ENCODE measurements around the gene DPP10.
"Not testable (repeated sequence)": the region's sequence is repeated elsewhere in the genome, so short reads cannot be mapped to it uniquely, and the experiment has no call there.

The DPP10 gene

DNA sequence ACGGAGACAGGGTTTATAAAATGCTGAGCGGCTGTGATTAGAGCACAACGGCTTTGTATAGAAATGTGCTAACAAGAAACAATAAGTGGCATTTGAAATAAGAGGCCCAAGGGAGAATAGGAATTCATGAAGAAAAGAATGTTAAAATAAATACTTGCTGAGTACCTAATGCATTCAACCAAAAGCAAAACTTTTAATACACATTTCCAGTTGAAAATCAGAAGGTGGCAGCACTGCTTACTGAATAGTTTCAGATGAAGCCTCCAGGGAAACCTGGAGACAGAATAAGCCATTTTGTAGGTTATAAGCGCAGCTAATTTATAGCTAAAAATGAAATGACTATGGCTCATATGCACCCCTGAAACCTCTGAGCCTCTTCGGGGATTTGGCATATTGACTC is 286.6 kb downstream of the DPP10 start:
- no peak for DNase-seq

DNA sequence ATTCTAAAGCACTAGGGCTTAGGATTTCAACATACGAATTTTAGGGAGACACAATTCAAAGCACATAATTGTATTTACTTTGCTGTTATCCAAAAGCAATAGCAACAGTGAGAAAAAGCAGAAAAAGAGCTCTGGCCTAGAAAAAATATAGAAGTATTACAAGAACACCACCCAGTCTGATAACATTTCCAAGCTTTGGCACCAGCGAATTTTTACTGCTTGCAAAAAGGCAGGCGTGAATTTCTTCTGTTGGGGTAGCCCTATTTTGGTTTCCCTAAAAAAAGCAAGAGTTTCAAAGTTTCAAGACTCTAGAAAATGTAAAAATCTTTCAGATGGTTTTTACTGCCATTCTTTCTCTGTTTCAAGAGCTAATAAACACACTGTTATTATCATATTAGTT is 292.7 kb downstream of the DPP10 start:
- DNase-seq: no peak

DNA sequence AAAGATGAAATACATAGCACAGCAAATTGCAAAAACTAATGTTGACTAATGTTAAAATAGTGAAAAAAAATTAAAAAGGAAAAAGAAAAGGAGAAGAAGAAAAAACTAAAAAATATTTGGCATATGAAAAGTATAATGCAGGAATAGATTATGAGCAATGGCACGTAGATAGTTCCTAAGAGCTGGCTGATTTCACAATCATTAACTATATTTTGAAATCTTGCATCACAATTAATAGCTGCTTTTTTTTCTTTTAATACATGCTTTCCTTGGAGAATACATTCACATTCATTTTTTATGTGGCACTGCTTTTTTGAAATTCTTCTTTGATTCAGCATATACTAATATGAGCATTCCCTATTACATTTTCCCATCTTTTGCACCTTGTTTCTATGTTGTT is 299.8 kb downstream of the DPP10 start:
- no peak for DNase-seq

DNA sequence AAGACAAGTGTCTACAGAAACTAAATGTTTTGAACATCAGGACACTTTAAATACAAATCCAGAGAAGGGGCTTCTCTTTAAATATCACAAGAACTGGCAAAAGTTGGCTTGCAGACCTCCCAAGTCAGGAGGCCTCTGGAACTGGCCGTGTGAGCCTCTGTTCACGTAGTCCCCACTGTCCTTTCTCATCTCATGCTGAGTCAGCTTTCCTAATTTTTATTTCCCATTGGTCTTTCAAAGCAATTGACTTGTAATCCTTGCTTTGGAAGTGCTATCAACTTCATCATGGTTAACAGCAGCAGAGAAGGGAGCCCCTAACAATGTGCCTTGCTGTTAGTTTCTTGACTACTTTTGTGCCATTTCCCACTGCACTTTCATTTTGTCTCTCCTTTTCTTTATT is 303.3 kb downstream of the DPP10 start:
- DNase-seq: no peak

DNA sequence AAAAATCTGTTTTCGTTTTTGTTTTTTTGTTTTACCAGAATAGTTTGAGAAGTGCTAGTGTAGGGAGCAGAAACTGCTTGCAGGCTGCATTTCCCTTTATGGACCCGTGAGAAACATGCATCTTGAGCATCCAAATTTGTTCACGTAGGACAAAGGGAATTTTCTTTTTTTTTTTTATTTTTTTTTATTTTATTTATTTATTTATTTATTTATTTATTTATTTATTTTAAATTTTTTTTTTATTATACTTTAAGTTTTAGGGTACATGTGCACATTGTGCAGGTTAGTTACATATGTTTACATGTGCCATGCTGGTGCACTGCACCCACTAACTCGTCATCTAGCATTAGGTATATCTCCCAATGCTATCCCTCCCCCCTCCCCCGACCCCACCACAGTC is 305.7 kb downstream of the DPP10 start:
- DNase-seq: not testable (repeated sequence)

DNA sequence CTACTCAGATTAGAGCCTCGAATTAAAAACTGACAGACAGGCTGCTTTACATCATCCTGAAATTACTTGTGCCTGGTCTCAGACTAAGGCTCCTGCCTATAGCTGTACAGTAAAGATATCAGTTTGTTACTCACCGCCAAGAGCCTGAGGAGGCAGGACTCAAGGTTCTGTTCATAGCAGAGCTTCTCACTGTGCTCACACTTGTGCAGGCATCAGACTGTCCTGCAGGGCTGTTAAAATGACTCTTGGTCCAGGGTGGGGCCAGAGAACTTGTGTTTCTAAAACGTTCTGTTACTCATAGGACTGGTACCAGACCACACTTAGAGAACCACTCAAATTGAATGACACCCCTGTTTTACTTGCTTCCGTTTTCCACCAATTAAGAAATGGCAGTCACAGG is 310.0 kb downstream of the DPP10 start:
- DNase-seq: no peak

DNA sequence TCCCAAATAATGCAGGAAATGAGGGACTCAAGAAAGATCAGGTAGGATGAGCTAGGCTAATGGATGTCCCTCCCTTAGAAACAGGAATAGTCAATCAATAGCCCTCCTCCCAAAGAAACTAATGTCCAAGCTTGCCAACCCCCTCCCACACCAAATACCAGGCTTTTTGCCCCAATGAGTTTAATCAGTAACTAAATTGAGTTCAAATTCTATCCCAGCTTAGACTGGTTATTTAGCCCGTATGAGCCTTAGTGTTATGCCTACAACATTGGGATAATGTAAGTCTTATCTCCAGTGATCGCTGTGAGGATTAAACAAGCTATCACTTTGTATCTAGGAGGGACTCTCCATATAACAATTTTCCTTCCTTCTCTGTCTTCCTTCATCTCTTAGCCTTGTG is 310.7 kb downstream of the DPP10 start:
- no peak for DNase-seq

DNA sequence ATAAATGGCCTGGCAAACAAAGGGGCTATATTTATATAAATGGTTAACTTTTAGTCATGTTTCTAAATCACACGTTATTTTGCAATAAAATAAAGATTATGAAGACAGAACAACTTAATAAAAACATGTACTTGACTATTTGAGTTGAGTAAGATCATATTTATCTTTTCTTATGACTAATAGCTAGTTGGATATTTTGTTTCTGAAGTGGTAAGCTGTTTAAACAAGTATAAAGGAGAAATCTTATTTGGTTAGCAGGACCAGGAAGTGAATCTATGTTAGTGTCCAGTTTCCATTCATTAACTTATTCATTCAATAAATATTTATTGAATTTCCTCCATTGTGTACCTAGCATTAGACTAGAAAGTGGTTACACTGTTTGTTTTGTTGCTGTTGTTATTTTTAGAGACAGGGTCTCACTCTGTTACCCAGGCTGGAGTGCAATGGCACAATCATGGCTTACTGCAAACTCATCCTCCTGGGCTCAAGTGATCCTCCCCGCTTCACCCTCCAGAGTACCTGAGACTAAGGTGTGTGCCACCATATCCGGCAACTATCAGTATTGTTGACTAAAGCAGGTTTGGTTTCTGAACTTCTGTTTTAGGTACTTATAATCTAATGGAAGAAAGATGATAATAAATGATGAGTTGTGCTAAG is 312.6 kb downstream of the DPP10 start:
- DNase-seq: no peak

DNA sequence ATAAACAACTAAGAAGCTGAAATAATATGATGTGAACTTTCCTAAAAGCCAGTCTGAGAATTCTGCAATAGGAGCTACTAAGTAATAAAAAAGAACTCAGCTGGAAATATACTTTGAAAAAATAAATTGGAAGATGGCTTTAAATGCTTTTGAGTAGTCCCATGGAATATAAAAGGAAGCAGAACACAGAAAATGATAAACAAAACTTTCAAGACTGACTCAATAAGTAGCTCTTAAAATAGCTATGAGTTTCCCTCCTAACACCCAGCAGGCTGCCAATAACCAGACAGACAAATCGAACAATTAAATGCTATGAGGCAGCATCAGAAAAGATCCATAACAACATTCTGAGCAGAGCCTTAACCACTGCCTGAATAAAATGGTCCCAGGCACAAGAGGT is 319.9 kb downstream of the DPP10 start:
- DNase-seq: no peak

DNA sequence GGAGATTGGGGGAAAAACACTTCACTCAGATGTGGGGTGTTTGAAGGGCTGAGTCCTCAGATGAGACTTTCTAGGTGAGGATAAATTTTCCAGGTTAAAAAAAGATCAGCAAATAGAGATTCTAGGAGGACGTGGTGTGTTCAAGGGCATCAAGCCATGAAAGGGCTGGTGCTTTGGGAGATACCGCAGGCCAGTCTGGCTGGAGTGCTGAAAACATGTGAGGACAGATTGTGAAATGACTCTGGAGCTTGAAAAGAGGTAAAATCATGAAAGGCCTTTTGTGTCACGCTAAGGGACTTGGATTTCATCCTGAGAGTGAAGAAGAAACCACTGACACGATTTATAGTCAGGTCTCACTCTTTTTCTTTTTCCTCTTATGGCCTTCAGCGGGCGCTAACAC is 320.5 kb downstream of the DPP10 start:
- DNase-seq: no peak

DNA sequence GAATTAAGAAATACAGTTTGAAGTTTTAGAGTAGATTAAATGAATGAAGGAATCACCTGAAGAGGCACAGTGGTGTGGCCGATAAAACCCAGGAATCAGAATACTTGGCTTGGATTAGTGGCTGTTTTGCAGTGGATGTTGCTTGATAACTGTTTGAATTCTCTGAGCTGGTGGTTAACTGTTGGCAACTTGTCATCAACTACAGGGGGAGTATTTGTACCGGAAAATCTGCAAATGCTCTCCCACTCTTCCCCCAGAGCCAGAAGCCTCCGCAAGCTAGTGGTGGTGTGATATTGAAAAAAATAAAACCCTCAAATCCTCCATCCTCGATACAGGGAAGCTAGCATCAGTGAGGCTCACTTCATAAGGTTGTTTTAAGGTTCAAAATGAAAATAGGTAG is 326.7 kb downstream of the DPP10 start:
- DNase-seq: no peak

DNA sequence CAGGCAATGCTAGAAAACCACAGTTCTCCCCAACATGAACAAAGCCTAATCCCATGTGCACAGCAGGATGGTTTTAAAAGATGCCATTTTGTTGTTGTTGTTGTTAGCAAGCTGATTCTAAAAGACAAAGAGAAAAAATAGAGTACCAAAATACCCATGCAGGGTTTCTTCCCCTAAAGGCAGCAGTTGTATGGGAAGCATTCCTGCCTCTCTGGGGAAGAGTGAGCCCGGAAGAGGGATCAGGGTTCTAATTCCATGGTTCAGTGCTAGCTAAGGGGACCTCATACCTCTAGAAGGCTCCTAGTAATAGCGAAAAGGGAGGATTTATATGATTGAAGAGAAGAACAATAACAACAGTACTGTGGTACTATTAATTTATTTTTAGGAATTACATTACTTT is 327.6 kb downstream of the DPP10 start:
- DNase-seq: no peak

DNA sequence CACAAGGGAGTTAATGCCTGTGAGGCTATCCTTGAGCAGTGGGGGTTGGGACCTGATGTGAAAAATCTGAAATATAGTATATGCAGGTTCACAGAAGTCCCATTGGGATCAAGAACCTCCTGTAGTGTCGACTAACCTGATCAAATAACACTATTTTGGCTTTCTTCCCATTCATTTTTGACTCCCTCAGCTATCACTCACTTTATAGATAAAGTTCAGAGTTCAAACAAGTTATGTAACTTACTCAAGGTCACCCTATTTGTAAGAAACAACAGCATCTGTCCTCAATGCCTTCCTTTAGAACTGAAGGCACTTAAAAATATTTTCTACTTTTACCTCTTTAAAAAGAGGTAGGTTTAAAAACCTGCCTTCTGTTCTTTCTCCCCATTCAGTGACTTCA is 341.6 kb downstream of the DPP10 start:
- no peak for DNase-seq

DNA sequence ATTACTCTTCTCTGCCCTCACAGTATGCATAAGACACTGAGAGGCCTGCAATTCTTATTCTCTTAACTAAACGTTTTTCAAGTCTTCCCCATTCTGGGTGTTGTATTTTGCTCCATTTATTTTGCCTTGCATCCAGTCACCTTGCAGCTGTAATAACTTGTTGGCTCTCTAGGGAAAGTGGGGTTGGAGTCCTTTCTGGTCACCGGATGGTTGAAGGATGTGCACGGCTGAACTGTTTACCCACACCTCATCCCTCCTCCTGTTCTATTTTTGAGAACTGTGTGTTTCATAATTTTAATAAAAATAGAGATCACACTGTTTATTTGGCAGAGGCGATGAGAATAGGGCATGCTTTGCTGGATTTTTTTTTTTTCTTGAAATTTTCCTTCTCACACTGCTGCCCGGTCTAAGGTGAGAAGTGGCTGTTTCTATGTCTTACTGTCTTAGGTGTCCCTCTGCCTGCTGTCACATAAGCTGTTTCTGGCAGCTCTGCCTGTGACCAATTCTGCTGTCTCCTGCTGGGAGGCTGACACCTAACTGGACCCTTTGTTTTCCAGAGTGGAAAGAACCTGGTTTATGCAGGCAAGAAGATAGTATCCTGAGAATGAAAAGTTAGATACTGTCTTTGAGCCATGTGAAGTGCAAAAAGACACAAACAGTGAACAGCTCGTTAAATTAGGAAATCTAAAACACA is 342.6 kb downstream of the DPP10 start:
- no peak for DNase-seq

DNA sequence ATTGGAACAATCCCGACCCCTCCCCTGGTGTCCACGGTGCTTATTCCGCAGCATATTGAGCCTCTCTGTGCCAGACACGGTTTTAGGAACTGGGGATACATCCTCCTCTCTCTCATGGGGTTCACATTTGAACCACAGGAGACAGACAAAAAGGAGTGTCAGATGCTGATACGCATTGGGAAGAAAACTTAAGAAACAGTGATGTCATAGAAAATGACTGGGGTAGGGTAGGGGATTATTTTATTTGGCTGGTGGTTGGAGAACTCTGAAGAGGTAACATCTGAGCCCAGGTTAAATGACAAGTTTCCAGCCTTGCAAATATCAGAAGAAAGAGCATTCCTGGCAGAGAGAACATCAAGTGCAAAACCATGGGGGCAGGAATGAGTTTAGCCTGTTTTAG is 344.5 kb downstream of the DPP10 start:
- DNase-seq: no peak

DNA sequence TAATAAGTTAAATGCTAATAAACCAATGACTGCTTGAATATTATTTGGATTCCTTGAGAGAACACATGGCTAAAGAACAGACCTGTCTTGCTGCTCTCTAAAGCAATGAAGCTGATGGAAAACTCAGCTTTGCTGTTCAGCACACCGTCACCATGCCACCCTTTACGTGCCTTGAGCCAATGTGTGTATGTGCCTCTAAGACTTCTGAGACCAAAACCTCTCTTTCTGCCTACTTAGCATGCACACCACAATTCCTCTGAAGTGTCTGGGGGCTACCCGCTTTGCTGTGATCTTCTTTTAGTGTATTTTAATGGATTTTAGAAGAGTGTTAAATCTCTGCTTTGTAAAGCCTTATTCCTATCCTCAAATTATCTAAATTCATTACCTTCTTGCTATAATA is 345.0 kb downstream of the DPP10 start:
- no peak for DNase-seq

DNA sequence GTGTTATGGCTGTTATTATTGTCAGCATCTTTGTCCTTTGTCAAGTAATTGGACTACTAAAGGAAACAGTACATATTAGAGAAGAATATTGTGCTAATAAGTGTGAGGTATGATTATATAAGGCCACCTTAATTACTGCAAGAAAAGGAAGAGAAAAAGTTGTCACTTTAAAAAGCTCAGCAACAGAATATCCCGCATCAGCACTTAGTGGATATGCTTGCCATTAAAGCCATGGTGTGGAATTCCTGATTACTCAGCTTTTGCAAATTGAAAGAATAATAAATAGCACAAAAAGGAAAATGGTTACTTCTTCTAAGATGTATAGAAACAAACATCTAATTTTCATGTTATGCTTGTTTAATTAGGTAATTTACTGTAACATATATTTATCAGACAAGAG is 347.5 kb downstream of the DPP10 start:
- DNase-seq: no peak

DNA sequence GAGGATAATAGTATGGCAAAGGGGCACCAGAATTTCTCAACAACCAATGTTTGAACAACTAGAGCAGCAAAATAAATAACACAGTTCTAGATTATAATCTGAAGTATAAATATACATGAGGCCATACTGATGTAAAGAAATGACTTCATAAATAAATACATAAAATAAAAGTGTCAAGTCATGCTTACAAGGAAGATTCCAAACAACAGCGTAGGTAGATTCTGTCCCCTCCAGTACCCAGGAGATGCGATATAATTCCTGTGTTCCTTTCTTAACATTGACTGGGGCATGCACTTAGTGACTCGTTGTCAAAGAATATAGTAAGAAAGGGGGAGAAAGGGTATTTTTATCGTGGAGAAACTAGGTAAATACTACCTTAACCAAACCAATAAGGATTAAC is 355.1 kb downstream of the DPP10 start:
- DNase-seq: no peak

DNA sequence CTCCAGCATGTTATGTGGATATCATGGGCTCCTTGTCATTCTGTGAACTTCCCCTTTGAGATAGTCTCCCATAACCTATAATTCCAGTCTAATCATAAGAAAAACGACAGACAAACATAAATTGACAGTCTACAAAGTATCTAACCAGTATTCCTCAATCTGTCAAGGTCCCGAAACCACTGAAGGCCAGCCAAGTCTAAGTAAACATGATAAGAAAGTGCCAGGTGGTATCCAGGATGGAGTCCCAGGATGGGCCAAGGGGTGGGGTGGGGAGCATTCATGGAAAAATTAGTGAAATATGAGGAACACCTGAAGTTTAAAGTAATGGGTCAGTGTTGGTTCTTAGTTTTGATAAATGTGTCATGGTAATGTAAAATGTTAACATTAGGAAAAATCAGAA is 355.5 kb downstream of the DPP10 start:
- DNase-seq: no peak

DNA sequence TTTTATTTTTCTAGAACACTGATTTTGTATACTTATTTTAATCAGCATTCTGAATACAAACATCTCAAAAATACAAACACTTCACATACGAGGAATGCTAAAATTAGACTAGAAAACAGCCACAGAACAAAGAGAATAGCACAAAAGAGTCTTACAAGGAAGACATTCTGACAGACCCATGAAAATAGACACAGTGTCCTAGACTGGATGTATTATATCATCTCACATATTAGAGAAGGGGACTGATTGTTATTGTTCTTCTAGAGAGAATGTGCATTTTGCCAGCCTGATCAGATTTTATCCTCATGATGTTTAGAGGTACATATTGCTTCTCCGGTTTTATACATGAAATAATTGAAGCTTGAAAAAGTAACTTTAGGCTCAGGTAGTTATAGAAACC is 357.9 kb downstream of the DPP10 start:
- DNase-seq: no peak

DNA sequence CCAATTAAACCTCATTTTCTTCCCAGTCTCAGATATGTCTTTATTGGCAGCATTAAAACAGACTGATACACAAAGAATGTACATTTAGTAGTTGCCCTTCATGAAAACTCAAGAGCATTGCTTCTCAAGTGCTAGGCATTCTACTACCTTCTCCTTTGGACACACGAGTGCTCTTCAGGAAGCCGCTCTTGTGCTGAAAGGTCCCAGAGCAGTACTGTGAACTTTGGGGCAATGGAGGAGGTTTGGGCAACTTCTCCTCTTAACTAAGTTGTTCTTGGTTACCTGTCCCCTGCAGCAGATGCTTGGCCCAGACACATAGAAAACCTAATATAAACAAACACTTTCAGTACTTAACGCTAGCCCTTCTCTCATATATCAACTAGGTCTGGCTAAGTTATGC is 362.8 kb downstream of the DPP10 start:
- no peak for DNase-seq

DNA sequence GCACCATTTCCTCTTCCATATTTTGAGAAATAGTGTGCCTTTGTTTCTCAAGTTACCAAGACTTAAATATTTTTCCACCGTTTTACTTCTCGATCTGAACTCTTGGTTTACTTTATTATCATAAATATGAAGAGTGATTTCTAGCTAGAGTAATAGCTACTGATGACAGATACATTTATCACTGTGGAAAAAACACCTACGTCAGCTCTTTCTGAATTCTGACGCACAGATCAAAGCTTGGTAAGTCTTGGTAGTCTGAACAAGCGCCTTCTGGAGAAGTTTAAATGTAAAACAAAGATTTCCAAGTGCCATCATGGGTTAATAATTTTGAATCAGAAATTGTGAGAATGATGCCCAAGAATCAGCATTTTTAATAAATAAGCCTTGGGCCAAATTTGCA is 367.7 kb downstream of the DPP10 start:
- no peak for DNase-seq

DNA sequence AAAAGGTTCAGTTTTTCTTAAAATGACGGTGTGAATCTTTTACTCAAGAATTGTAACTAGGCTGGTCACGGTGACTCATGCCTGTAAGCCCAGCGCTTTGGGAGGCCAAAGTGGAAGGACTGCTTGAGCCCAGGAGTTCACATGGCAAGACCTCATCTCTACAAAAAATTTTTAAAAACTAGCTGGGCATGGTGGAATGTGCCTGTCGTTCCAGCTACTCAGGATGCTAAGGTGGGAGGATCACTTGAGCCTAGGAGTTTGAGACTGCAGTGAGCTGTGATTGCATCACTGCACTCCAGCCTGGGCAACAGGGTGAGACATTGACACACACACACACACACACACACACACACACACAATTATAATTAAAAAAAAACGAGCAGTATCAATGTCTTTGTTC is 369.8 kb downstream of the DPP10 start:
- DNase-seq: no peak

DNA sequence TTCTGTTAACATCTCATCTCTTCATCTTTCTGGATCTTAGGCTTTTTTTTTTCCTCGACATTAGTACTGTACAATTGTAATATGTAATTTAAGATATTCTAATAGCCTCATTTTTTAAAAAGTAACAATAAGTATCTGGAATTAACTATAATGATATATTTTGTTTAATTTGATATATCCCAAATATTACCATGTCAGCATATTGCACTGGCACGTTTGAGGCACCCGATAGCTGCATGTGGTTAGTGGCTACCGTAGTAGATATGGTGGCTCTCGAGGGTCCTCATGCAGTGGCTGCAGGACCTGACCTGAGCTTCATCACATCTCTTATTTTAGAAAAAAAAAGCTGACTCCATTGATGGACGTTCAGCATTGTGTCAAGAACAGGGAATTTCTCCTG is 371.9 kb downstream of the DPP10 start:
- no peak for DNase-seq

DNA sequence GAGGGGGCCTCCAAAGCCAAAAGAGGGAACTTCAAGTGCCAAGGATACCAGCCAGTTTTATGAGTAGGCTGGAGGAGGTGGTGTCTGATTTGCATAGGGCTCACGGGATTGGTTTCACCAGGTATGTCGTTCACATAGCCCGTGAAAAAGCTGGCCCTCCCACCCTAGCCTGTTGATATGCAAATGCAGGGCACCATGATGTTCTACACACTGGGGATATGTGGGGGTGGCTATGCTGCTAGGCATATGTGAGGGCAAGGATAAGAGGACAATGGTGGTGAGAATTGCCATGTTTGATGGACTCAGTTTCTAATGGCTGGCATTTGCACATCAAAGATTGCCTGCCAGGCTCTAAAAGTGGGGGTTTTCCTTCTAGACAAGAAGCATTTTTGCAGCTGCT is 378.6 kb downstream of the DPP10 start:
- DNase-seq: no peak
